ENCODE measurements around the gene B3GNT3. TPM values are rescaled to one million over a fixed set of nuclear protein-coding genes. Genes with fewer than 3 reads are reported as not detected.

Gene B3GNT3
- total RNA-seq, 2 donors from 2014 or later, result 152 to 240 TPM

DNA sequence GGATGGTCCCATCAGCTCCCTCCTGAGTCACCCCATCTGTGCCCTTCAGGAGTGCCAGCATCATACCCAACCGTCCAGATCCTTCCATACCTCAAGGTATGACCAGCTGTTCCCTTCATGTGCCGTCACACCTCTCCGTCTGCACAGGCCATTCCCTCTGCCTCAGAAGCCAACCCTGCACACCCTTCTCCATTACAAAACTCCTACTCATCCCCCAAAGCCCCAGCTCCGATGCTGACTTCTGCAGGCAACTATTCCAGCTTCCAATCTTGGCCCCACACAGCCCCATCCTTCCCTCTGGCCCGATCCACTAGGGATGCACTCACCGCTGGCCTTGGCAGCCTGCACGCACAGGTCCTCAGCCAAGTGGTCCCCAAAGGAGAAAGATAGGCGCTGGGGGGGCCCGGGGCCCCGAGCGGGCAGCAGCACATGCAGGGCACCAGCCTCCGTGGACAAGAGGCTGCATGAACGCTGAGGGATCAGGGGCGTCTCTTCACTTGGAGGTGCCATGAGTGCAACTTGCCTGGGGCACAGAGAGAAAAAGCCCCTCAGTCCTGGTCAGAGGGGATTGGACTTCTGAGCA is 49.1 kb downstream of the B3GNT3 start:
- ATAC-seq (no peak), DNase-seq (no peak)
- intact Hi-C loops (cut with DNase I, micrococcal nuclease), result no loop called here

DNA sequence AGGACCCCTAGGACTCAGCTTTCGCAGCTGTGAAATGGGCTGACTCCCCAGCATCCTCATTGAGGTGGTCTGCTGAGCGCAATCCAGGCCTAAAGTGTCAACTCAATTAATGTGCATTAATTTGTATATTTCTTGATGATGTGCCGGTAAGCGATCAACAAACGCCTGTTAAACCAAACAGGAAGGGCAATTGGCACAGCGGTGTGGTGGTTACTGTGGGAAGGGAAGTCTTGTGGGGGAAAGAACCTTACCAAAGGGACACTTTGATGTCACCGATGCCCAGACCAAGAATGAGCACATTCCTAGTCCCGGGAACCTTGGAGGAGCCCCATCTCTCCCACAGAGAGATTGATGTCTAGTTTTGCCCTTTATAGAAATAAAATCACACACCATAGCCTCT is 51.2 kb downstream of the B3GNT3 start:
- ATAC-seq, result no peak
- no peak for DNase-seq
- intact Hi-C loops (cut with DNase I, micrococcal nuclease), result no loop called here

- intact Hi-C loops (cut with DNase I, micrococcal nuclease), result no loop called here
- ATAC-seq, result peak; percentile 52
- DNase-seq, result peak in 1 of 2 donors; percentile 61
Observed at GRCh38 chr19:17847538-17848366, 52.8 kb downstream of the B3GNT3 start, which contains the start of gene JAK3. Gene JAK3 (minus strand): TSS chr19:17847982. CDS start chr19:17844417, 3,565 bp downstream.

GRCh38 chr19:17848595-17849292 is 53.8 kb downstream of the B3GNT3 start:
- intact Hi-C loops (cut with DNase I, micrococcal nuclease), result no loop called here
- DNase-seq (no peak), ATAC-seq (no peak)

DNA sequence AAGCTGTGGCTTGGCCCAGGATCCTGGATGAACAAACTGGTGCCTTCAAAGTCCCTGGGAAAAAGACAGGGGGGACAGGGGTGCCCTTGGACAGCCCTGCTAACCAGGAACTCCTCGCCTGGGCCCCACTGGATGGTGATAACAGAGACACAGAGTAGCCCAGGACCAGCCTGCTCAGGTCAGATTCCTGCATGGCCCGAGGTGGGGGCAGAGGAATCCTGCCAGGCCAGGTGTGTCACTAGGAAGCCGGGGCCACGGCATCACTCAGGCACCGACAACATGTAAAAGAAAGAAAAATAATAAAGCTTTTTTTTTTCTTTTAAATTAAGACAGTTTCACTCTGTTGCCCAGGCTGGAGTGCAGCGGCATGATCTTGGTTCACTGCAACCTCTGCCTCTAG is 59.1 kb downstream of the B3GNT3 start:
- intact Hi-C loops (cut with DNase I, micrococcal nuclease), result loop anchor here in 1 of 2 donors (5.0 kb wide), 1 partner anchor 152 kb away; no protein-coding TSS in a partner anchor
- DNase-seq, result no peak
- no peak for ATAC-seq

DNA sequence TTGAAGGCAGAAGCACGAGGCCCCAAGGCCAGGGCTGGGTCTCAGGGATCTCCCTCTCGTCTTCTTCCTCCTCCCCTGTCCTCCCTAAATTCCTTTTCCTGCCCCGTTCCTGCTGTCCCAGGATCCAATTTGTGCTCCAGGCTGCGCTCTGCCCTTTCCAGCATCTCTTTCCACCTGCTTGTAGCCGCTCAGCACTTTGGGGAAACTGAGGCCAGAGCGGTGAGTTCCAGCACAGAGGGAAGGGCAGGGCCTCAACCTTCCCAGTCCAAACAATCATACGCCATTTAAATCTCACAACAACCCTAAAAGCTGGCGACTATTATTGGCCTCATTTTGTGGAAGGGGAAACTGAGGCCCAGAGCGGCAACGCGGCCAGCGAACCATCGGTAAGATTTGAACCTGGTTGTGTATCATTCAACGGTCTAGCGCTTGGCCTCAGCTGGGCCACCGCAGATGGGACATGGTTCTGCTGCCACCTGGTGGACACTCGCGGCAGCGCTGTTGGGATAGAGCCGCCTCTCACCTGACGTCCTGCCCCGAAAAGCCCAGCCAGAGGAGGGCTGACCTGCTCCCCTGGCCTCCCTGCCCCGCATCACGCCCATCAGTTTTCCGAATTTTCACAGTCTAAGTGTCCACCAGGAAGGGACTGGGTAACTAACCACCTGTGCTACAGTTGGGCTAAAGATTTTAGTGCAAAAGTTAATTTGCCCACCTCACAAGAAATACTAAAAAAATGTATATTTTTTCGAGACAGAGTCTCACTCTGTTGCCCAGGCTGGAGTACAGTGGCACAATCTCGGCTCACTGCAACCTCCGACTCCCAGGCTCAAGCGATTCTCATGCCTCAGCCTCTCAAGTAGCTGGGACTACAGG is 60.6 kb downstream of the B3GNT3 start:
- intact Hi-C loops (cut with DNase I, micrococcal nuclease), result no loop called here
- DNase-seq (peak; percentile 68 to 92), ATAC-seq (peak; percentile 34)

DNA sequence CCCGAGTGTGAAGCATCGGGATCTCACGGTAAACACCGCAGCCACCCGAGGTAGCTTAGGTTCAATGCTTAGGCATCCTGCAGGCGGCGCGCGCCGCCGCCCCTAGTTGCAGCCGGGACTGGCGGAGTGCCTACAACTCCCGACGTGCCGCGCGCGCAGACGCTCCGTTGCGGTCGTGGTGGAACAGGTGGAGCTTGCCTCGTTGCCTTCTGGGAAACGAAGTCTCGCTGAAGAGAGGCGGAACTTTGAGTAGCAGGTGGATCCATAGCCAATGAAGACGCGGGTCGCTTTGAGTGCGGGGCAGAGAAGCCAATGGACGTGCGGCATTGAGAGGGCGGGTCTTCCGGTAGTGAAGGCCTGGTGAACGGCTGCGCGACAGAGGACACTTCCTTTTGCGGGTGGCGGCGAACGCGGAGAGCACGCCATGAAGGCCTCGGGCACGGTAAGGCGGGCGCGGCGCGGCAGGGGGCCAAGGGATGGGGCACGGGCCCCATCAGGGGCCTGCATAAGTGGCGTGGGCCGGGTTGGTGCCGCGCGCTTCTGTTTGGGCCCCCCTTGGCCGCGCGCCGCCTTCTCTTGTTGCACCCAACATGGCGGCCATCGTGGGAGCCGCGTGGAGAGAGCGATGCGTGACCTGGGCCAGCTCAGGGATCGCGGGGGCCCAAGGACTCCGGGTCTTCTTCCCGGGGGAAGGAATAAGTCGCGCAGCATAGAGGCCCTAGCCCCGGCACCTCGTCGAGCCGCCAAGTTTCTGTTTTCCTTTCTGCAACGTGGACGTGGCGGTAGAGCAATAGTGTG is 64.8 kb downstream of the B3GNT3 start, which contains the start of gene RPL18A:
TSS of gene RPL18A (plus strand) at position 378 of the 798 bp plus-strand sequence. CDS start at position 425, 47 bp downstream.
- intact Hi-C loops (cut with DNase I, micrococcal nuclease), result loop anchor here in 1 of 2 donors (10.0 kb wide), 1 partner anchor 65 kb away; no protein-coding TSS in a partner anchor

DNA sequence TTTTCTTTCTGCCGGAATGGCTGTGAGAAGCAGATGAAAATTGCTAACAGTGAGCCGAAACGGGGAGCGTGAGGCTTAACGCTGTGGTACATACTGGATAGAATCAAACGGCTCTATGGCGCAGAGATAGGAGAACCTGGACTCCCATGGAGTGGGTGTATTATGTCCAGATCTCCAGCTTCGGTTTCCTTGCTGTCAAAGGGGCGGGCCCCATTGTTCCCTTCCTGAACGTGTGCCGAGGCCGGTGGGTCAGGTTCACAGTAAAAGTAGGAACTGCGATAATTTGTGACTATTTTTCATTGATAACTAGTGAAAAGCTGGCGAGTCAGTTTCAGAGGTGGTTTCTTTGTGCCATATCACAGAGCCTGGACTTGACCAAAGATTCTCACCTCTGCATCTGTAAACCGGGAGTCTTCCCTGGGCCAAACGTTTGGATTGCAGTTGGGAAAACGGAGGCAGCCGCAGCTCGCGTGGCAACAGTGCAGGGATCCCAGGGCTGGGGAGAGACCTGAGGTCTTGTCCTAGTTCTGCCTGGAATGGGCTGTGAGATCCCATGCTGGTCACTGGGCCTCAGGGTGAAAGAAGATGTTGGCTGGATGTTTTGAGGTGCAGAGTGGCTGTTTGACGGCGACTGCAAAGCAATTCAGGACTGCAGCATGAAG is 65.5 kb downstream of the B3GNT3 start:
- intact Hi-C loops (cut with DNase I, micrococcal nuclease), result loop anchor here in 1 of 2 donors (10.0 kb wide), 1 partner anchor 64 kb away; no protein-coding TSS in a partner anchor
- ATAC-seq, result peak; percentile 17

More for the DNA sequence above, 64.8 kb downstream of the B3GNT3 start, which contains the start of gene RPL18A:
- peak; percentile 98 to 99 for DNase-seq
- ATAC-seq, result peak; percentile 89

GRCh38 chr19:17860993-17861360 is 66.0 kb downstream of the B3GNT3 start:
- ATAC-seq (no peak), DNase-seq (no peak)
- intact Hi-C loops (cut with DNase I, micrococcal nuclease), result loop anchor here in 1 of 2 donors (10.0 kb wide), 1 partner anchor 64 kb away; no protein-coding TSS in a partner anchor

More for the DNA sequence above, 65.5 kb downstream of the B3GNT3 start:
- no peak for DNase-seq

- ATAC-seq (no peak), DNase-seq (no peak)
- intact Hi-C loops (cut with DNase I, micrococcal nuclease), result loop anchor here in 1 of 2 donors (10.0 kb wide), 1 partner anchor 63 kb away; no protein-coding TSS in a partner anchor
Observed at GRCh38 chr19:17861542-17862402, 66.8 kb downstream of the B3GNT3 start.

DNA sequence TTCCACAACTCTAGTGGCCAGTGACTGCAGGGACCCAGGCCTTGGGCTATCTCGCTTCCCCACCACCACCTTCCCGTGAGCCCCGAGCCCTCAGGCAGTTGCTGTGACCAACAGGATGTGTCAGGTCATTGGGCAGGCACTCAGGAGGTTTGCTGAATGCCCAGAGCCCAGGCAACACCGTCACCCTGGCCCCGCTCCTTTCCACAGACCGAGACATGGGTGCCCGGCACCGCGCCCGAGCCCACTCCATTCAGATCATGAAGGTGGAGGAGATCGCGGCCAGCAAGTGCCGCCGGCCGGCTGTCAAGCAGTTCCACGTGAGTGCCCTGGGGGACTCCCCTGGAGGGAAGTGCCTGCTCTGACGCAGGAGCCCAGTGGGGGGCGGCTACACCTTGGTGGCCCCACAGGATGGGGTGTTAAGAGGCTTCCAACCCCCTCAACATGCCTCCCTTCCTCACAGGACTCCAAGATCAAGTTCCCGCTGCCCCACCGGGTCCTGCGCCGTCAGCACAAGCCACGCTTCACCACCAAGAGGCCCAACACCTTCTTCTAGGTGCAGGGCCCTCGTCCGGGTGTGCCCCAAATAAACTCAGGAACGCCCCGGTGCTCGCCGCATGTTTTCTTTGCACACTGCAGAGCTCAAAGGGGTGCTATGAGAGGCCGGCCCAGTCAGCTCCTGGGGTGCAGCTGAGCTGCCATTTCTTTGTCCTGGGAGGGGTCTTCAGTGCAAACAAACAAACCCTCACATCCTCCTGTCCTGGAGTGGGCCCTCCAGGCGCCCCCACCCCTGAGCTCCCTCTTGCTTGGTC is 68.0 kb downstream of the B3GNT3 start:
- ATAC-seq (no peak), DNase-seq (no peak)
- intact Hi-C loops (cut with DNase I, micrococcal nuclease), result loop anchor here in 1 of 2 donors (10.0 kb wide), 1 partner anchor 62 kb away; no protein-coding TSS in a partner anchor
